ENCODE data around the gene HECTD4. TPM values are rescaled to one million over a fixed set of nuclear protein-coding genes. Genes with fewer than 3 reads are reported as not detected.

Gene HECTD4
- total and polyA plus RNA-seq, 2 experiments from 2014 or later, result 25.7 to 36.9 TPM

- Mint-ChIP-seq H3K36me3 (ENCODE audit: low read depth) (peaks cover 31% of the 10 kb centered on the region), H3K27me3 (ENCODE audit: insufficient read depth, low read depth, poor library complexity) (peaks cover 2% of the 10 kb centered on the region), H3K4me1 (no peaks in the 10 kb centered on the region), H3K27ac (no peak overlapping the region), H3K9me3 (no peaks in the 10 kb centered on the region), H3K4me3 (no peak overlapping the region)
- no peak for DNase-seq (ENCODE audit: low spot score)
- Histone ChIP-seq H3F3A (replicated peaks; ENCODE audit: low read depth) (no peaks in the 10 kb centered on the region; the same call in 1 of the 2 replicates), H4K20me1 (replicated peaks; ENCODE audit: insufficient read depth) (no peaks in the 10 kb centered on the region; the same call in 1 of the 2 replicates), H2AFZ (no peak overlapping the region), H3K27me3 (ENCODE audit: insufficient read depth) (no peaks in the 10 kb centered on the region), H3K4me1 (ENCODE audit: insufficient read depth) (no peaks in the 10 kb centered on the region), H3K9me2 (ENCODE audit: insufficient read depth) (no peaks in the 10 kb centered on the region), H3K36me3 (ENCODE audit: insufficient read depth) (peaks cover 27% of the 10 kb centered on the region), H3K4me2 (no peak overlapping the region), H3K79me2 (replicated peaks; ENCODE audit: insufficient read depth) (no peaks in the 10 kb centered on the region), H3K27ac (ENCODE audit: low read depth) (no peak overlapping the region), H3K4me3 (no peak overlapping the region)
- TF ChIP-seq STAT1 (IDR thresholded peaks at IDR 0.05; ENCODE audit: unreplicated experiment) (no peak), NANOG (IDR thresholded peaks at IDR 0.05; ENCODE audit: borderline replicate concordance) (no peak)
- ATAC-seq, result no peak
These were observed 143.8 kb downstream of the HECTD4 start for GRCh38 chr12:112238441-112238840.

- ATAC-seq (no peak), DNase-seq (ENCODE audit: low spot score) (no peak)
- no peak overlapping the region for H3K27ac ChIP-seq (ENCODE audit: low read depth)
- Mint-ChIP-seq H3K36me3 (ENCODE audit: low read depth) (peaks cover 21% of the 10 kb centered on the region), H3K27me3 (ENCODE audit: insufficient read depth, low read depth, poor library complexity) (peaks cover 2% of the 10 kb centered on the region), H3K4me3 (no peak overlapping the region), H3K27ac (no peak overlapping the region), H3K4me1 (no peaks in the 10 kb centered on the region), H3K9me3 (no peaks in the 10 kb centered on the region)
- H3K36me3 ChIP-seq (ENCODE audit: insufficient read depth), result peaks cover 21% of the 10 kb centered on the region
- H3K4me3 ChIP-seq, result no peak overlapping the region
- no peaks in the 10 kb centered on the region; the same call in 1 of the 2 replicates for H4K20me1 ChIP-seq (replicated peaks; ENCODE audit: insufficient read depth)
- H3K9me2 ChIP-seq (ENCODE audit: insufficient read depth), result no peaks in the 10 kb centered on the region
- no peaks in the 10 kb centered on the region for H3K27me3 ChIP-seq (ENCODE audit: insufficient read depth)
- H3F3A ChIP-seq (replicated peaks; ENCODE audit: low read depth), result no peaks in the 10 kb centered on the region; the same call in 1 of the 2 replicates
- TF ChIP-seq STAT1 (IDR thresholded peaks at IDR 0.05; ENCODE audit: unreplicated experiment), result no peak
- TF ChIP-seq ZNF331 (CRISPR knock-in tag; IDR thresholded peaks at IDR 0.05; ENCODE audit: low read depth), result no peak
- no peak for TF ChIP-seq CREB1 (CRISPR knock-in tag; IDR thresholded peaks at IDR 0.05; ENCODE audit: low read depth)
- TF ChIP-seq CTCF (conservative IDR thresholded peaks at IDR 0.05; ENCODE audit: low read depth in 2 of 2), result no peak
- no peak for TF ChIP-seq NANOG (IDR thresholded peaks at IDR 0.05; ENCODE audit: borderline replicate concordance)
- TF ChIP-seq ETS1 (IDR thresholded peaks at IDR 0.05), result no peak
- H3K79me2 ChIP-seq (replicated peaks; ENCODE audit: insufficient read depth), result no peaks in the 10 kb centered on the region
- no peak overlapping the region for H3K4me2 ChIP-seq
- no peaks in the 10 kb centered on the region for H3K4me1 ChIP-seq (ENCODE audit: insufficient read depth)
- no peak overlapping the region for H2AFZ ChIP-seq
These were observed 145.4 kb downstream of the HECTD4 start for GRCh38 chr12:112236786-112237185.

GRCh38 chr12:112236386-112236785 is 145.8 kb downstream of the HECTD4 start:
- H3K4me3 ChIP-seq, result no peak overlapping the region
- H3K4me1 Mint-ChIP-seq, result no peaks in the 10 kb centered on the region
- H3F3A ChIP-seq (replicated peaks; ENCODE audit: low read depth), result no peaks in the 10 kb centered on the region; the same call in 1 of the 2 replicates
- H3K27ac ChIP-seq (ENCODE audit: low read depth), result no peak overlapping the region
- H3K36me3 Mint-ChIP-seq (ENCODE audit: low read depth), result peaks cover 19% of the 10 kb centered on the region
- no peak overlapping the region for H3K27ac Mint-ChIP-seq
- DNase-seq (ENCODE audit: low spot score), result no peak
- H2AFZ ChIP-seq, result no peak overlapping the region
- peaks cover 22% of the 10 kb centered on the region for H3K36me3 ChIP-seq (ENCODE audit: insufficient read depth)
- H3K79me2 ChIP-seq (replicated peaks; ENCODE audit: insufficient read depth), result no peaks in the 10 kb centered on the region
- peaks cover 2% of the 10 kb centered on the region for H3K27me3 Mint-ChIP-seq (ENCODE audit: insufficient read depth, low read depth, poor library complexity)
- H3K27me3 ChIP-seq (ENCODE audit: insufficient read depth), result no peaks in the 10 kb centered on the region
- H3K9me2 ChIP-seq (ENCODE audit: insufficient read depth), result no peaks in the 10 kb centered on the region
- no peaks in the 10 kb centered on the region; the same call in 1 of the 2 replicates for H4K20me1 ChIP-seq (replicated peaks; ENCODE audit: insufficient read depth)
- no peak for ATAC-seq
- no peak overlapping the region for H3K4me3 Mint-ChIP-seq
- H3K4me1 ChIP-seq (ENCODE audit: insufficient read depth), result no peaks in the 10 kb centered on the region
- no peak overlapping the region for H3K4me2 ChIP-seq
- no peaks in the 10 kb centered on the region for H3K9me3 Mint-ChIP-seq
- TF ChIP-seq CTCF (conservative IDR thresholded peaks at IDR 0.05; ENCODE audit: low read depth in 2 of 2), result no peak
- no peak for TF ChIP-seq ZNF114 (CRISPR knock-in tag; IDR thresholded peaks at IDR 0.05)
- no peak for TF ChIP-seq NANOG (IDR thresholded peaks at IDR 0.05; ENCODE audit: borderline replicate concordance)
- TF ChIP-seq EZH2phosphoT487 (IDR thresholded peaks at IDR 0.05; ENCODE audit: unreplicated experiment), result no peak
- TF ChIP-seq REST (IDR thresholded peaks at IDR 0.05; ENCODE audit: unreplicated experiment), result no peak
- no peak for TF ChIP-seq ZNF331 (CRISPR knock-in tag; IDR thresholded peaks at IDR 0.05; ENCODE audit: low read depth)
- no peak for TF ChIP-seq POLR2AphosphoS5 (IDR thresholded peaks at IDR 0.05; ENCODE audit: low read depth)
- no peak for TF ChIP-seq CREB1 (CRISPR knock-in tag; IDR thresholded peaks at IDR 0.05; ENCODE audit: low read depth)

Data from GM23338 (cell line).